ENCODE results near the gene FAM193B.

- TF ChIP-seq CTCF (IDR thresholded peaks at IDR 0.05) (no peak), POLR2A (IDR thresholded peaks at IDR 0.05) (no peak)
Observed at GRCh38 chr5:177602458-177602830, 48.1 kb upstream of the FAM193B start.

Data from uterus (tissue), 2 donors.